GM18502 (cell line): ENCODE measurements around the gene TFG.

Source experiments
- ATAC-seq: cut with Tn5 transposase; IDR thresholded peaks from one replicate; pipeline ENCODE4 v1.9.1; 2021; ENCODE audit warnings: mild to moderate bottlenecking; ENCODE audit not compliant: unreplicated experiment, poor library complexity

TFG gene

GRCh38 chr3:100782906-100783305 lies 73.6 kb downstream of the TFG start:
- ATAC-seq = no peak

GRCh38 chr3:100783619-100784018 lies 74.3 kb downstream of the TFG start:
- ATAC-seq = no peak

- no peak for ATAC-seq
Measured at GRCh38 chr3:100789579-100789978, 80.3 kb downstream of the TFG start.

- no peak for ATAC-seq
Measured at GRCh38 chr3:100796556-100796955, 87.3 kb downstream of the TFG start.

- ATAC-seq = no peak
Measured at GRCh38 chr3:100798012-100798411, 88.7 kb downstream of the TFG start.
